GM18951 (cell line): Measurements from ENCODE around the gene TRAP1.
"Not testable (repeated sequence)": the region's sequence is repeated elsewhere in the genome, so short reads cannot be mapped to it uniquely, and the experiment has no call there.

ENCODE experiments used
- POLR2A ChIP-seq: IDR thresholded peaks from 4 replicates; pipeline ENCODE4 v1.6.1; 2011; ENCODE audit warnings: mild to moderate bottlenecking; ENCODE audit not compliant: insufficient read length, insufficient read depth; ENCODE audit errors: extremely low read depth
- in situ Hi-C: fragments of 300-500 bp; cut with MboI; formaldehyde crosslinking; loops from one replicate; pipeline ENCODE4 v1.12.0; 2022; ENCODE audit warnings: low sequenced_read_pairs, mixed read lengths, inconsistent platforms; ENCODE audit not compliant: unreplicated experiment

TRAP1 gene

GRCh38 chr16:3609895-3610697, 107.2 kb downstream of the TRAP1 start:
- no peak for TF ChIP-seq POLR2A
- in situ Hi-C loops, result no loop called here

GRCh38 chr16:3608976-3609375, 108.3 kb downstream of the TRAP1 start:
- in situ Hi-C loops, result not testable (repeated sequence)

- TF ChIP-seq POLR2A, result no peak
- in situ Hi-C loops, result no loop called here
Measured at GRCh38 chr16:3608069-3608468, 109.3 kb downstream of the TRAP1 start.
